Esophagus squamous epithelium (tissue), 4 donors: ENCODE results near the gene OR5AR1.

Source experiments
- POLR2A ChIP-seq, 4 donors: fragments of 450-650 bp; IDR thresholded peaks; one replicate each; pipeline ENCODE4 v1.6.1; 2017; ENCODE audit warnings: antibody characterized with exemption in 4 of 4, mild to moderate bottlenecking in 4 of 4, moderate library complexity in 3 of 4
- TF ChIP-seq, protein P1 (sequence below), 6 experiments: fragments of 450-650 bp in 4 of 6; fragments of 200-600 bp in 2 of 6; sonication (generic) in 2 of 6; IDR thresholded peaks; one replicate each; pipeline ENCODE4 v1.5.1; 2016 to 2019; ENCODE audit warnings: antibody characterized with exemption in 6 of 6, mild to moderate bottlenecking in 4 of 6, moderate library complexity in 4 of 6

DNA sequence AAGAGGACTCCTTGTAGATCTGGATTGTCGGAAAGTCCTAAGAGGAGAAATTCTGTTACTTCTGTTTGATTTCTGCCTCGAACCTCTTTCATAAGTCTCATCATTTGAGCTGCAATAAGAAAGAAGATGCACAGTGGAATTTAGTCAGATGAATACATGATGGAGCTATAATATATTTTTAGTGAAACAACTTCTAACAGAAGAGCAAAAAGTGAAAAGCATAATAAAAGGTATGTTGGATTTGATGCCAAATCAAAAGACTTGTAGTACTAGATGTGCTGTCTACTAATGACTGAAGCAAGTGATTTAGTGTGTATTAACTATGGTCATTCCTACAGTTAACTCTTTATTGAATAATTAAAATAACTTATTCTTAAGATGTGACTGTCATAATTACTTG lies 21.1 kb upstream of the OR5AR1 start, which contains the start of gene OR5AP2:
- TF ChIP-seq, protein P1, sequence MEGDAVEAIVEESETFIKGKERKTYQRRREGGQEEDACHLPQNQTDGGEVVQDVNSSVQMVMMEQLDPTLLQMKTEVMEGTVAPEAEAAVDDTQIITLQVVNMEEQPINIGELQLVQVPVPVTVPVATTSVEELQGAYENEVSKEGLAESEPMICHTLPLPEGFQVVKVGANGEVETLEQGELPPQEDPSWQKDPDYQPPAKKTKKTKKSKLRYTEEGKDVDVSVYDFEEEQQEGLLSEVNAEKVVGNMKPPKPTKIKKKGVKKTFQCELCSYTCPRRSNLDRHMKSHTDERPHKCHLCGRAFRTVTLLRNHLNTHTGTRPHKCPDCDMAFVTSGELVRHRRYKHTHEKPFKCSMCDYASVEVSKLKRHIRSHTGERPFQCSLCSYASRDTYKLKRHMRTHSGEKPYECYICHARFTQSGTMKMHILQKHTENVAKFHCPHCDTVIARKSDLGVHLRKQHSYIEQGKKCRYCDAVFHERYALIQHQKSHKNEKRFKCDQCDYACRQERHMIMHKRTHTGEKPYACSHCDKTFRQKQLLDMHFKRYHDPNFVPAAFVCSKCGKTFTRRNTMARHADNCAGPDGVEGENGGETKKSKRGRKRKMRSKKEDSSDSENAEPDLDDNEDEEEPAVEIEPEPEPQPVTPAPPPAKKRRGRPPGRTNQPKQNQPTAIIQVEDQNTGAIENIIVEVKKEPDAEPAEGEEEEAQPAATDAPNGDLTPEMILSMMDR (IDR thresholded peaks at IDR 0.05), result no peak
- TF ChIP-seq POLR2A (IDR thresholded peaks at IDR 0.05), result no peak
